Fibroblast of pulmonary artery (primary cell): ENCODE measurements around the gene LYRM2.

Experiments
- DNase-seq: peaks from one replicate; pipeline ENCODE4 v3.0.0-alpha.2; 2010; ENCODE audit warnings: low read depth
- H3K4me3 ChIP-seq: replicated peaks from 2 replicates; pipeline ENCODE4 v1.5.1; 2011; ENCODE audit warnings: low read depth, mild to moderate bottlenecking, control low read depth, low read length, moderate library complexity
- TF ChIP-seq, protein P1 (sequence below): IDR thresholded peaks from 2 replicates; pipeline ENCODE4 v1.5.1; 2011; ENCODE audit warnings: mild to moderate bottlenecking, control low read depth, low read length, inconsistent platforms; ENCODE audit errors: missing control alignments

Gene LYRM2

DNA sequence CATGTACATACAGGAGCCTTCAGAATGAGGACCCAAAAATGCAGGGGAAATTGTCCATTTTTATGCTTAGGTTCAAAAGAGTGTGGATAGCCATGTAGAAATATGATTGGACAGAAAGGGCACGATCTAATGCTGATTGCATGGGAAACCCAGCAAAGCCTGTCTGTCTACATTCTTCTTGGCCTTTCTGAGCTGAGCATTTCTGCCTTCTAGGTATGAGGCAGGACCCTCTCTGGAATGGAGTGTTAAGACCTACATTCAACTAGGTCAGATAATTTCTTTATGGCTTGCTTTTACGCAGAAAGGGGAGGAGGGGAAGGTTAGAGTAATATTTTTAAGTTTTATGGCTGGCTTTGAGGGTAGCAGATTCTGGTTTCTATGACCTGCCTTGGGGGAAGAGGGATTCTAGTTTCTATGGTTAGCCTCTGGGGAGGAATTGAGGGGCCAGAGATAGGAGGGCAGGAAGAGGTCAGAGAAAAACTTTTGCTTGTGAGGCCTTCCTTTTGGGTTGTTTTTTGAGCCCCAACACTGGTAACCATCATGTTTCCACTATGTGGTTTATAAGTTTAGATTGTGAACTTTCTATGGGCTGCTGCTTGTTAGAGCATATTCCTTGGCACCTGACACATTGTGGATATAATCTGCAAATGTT is 63.5 kb downstream of the LYRM2 start:
- TF ChIP-seq, protein P1, sequence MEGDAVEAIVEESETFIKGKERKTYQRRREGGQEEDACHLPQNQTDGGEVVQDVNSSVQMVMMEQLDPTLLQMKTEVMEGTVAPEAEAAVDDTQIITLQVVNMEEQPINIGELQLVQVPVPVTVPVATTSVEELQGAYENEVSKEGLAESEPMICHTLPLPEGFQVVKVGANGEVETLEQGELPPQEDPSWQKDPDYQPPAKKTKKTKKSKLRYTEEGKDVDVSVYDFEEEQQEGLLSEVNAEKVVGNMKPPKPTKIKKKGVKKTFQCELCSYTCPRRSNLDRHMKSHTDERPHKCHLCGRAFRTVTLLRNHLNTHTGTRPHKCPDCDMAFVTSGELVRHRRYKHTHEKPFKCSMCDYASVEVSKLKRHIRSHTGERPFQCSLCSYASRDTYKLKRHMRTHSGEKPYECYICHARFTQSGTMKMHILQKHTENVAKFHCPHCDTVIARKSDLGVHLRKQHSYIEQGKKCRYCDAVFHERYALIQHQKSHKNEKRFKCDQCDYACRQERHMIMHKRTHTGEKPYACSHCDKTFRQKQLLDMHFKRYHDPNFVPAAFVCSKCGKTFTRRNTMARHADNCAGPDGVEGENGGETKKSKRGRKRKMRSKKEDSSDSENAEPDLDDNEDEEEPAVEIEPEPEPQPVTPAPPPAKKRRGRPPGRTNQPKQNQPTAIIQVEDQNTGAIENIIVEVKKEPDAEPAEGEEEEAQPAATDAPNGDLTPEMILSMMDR: no peak
- H3K4me3 ChIP-seq: no peak overlapping the region
- DNase-seq: no peak

DNA sequence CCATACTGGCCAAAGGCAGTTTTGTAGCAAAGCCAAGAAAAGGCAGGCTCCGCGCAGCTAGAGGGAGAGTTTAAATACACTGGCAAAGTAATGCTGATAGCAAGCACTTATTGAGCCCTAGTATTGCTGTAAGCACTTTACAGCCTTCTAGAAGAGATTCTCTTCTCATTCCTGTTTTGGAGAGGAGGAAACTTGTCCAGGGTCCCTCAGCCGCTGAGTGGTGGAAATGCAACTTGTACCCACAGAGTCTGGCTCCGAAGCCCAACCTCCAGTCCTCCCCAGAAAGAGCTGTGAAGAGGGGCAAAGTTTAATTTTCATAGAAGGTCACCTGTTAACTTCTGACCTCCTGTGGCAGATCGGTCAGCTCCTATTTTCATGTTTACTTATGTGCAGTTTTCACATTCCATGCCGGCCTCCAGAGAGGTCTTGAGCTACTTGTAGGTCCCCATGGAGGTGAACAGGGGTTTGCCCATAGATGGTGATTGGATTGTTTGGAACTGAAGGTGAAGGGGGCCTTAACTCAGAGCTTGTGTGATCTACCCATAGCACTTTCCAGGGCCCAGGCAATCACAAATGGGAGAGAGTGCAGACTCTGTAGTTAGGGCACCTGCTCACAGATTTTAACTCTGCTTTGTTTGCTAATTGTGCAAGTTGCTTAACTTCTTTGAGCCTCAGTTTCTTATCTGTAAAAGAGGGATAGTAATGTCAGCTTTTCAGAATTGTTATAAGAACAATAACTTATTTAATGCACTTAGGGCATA is 70.7 kb downstream of the LYRM2 start:
- no peak overlapping the region for H3K4me3 ChIP-seq
- TF ChIP-seq, protein P1: no peak
- no peak for DNase-seq

DNA sequence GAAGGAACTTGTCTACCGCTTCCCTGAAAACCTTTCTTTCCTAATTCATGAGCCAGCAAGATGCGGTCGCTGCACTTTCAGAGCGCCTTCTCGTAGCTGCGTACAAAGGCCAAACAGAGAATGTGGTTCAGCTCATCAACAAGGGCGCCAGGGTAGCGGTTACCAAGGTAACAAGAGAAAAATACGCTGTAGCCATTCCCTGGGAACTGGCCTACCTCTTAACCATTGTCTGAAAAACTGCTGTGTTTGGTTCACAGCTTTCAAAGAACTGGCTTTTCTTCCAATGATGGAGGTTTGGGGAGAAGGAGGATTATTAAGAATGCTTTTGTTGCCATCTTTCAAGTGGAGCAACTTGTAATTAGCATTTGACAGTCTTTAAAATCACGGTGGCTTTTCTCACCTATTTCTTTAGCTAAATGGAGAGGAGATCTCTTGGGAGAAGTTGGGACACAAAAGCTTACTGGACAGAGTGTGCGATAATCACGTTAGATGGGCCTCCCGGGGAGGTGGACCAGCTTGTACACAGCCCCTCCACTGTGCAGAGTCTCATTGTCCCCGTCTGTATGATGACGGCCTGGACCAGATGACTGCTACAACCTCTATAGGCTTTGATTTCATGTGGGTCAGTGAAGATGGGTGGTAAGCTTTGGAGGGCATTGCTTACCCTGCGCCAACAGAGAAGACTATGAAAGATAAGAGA is 71.5 kb downstream of the LYRM2 start:
- TF ChIP-seq, protein P1: no peak
- H3K4me3 ChIP-seq: no peak overlapping the region

DNA sequence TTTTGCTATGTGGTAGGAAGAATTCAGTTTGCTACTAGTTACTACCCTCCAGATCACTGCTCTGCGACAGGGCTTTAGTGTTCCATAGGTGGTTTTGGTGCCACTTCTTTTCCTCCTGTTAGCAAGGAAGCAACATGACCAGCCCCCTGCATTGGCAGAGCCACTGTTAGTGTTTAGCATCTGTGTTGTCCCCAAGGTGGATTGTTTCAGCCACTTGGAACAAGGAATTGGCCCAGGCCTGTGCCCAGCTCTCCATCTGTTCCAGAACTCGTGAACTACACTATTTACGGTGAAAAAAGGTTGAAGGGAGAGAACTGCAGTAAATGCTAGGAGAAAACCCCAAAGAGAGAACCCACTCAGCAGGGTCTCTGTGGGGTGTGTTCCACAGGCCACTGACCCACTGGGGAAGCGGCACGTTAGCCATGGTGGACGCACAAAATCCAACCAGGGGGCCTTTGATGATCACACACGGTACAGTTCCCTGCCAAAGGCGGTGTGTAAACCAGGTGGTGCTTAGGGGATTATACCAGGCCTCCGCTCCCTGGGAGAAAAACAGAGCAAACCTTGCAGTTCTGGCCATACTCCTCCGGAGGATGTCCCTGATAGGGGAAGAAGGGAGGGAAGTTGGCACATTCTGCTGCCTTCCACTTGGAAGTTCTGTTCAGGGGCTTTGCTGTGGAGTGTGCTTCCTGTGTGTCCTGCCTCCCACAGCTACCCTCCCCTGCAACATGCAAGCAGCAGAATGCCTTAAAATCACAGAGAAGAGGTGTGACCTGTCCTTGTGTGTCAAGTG is 72.3 kb downstream of the LYRM2 start:
- H3K4me3 ChIP-seq: no peak overlapping the region
- no peak for DNase-seq
- TF ChIP-seq, protein P1: no peak

More for the DNA sequence above, 71.5 kb downstream of the LYRM2 start:
- DNase-seq: no peak

DNA sequence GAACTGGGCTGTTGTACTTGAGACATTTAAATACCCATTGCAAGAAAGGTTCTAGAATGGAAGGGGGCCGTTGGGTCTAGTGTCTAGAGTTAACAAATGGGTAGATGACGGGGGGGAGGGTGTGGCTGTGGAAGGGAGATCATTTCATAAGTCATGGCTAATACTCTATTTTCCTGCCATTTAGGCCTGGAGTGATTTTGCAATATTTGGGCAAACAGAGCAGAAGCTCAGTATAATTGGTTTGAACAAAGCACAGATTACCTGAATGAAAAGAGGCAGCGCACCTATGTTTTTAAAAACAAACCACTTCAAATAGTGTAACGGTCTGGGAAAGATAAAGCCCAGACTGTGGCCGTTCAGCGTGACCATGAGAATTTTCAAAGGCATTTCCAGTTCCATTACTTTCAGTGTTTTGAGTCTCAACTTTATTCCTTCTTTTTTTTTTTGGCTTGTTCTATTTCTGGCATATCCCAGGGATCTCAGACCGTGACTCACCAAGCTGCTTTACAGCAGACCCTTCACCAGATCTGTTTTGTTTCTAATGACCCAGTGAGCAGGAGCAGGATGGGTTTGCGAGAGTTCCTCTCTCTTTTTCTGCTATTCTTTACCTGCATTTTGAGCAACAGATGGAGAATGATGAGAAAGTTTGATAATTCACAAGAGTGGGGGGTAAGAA is 73.7 kb downstream of the LYRM2 start:
- TF ChIP-seq, protein P1: no peak
- no peak overlapping the region for H3K4me3 ChIP-seq
- DNase-seq: no peak

DNA sequence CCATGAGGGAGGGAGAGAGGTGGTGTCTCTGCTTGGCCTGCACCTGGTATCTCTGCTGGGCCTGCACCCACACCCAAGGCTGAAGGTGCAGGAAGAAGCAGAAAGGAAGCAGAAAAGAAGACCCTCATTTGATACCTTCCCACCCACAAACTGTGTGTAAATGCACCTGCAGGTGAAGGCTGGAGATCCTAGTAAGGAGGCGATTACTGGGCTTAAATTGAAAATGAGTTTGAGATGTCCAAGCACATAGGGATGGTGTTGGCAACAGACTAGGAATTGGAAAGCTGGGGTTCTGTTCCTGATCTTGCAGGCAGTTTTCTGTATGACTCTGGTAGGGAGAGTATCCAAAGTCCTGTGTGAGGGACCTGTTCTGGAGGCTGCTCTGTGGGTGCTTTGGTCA is 74.7 kb downstream of the LYRM2 start:
- DNase-seq: no peak
- TF ChIP-seq, protein P1: no peak
- no peak overlapping the region for H3K4me3 ChIP-seq
